ENCODE data around the gene NOTCH1. TPM values are rescaled to one million over a fixed set of nuclear protein-coding genes. Genes with fewer than 3 reads are reported as not detected.

Gene NOTCH1
- total RNA-seq, 1 donor from 2014 or later: 17.6 TPM

GRCh38 chr9:136464241-136464640 lies 81.6 kb downstream of the NOTCH1 start:
- Histone ChIP-seq H3K4me3 (no peak overlapping the region), H3K27me3 (ENCODE audit: low read depth) (no peaks in the 10 kb centered on the region), H3K9me3 (replicated peaks) (no peaks in the 10 kb centered on the region), H3K36me3 (peaks cover 100% of the 10 kb centered on the region), H3K27ac (replicated peaks) (no peak overlapping the region), H3K4me1 (no peaks in the 10 kb centered on the region)
- no peak for TF ChIP-seq CTCF (IDR thresholded peaks at IDR 0.05; ENCODE audit: borderline replicate concordance)
- no peak for DNase-seq
- intact Hi-C loops (cut with micrococcal nuclease): no loop called here

- Histone ChIP-seq H3K9me3 (replicated peaks) (no peaks in the 10 kb centered on the region), H3K36me3 (peaks cover 100% of the 10 kb centered on the region), H3K4me1 (no peaks in the 10 kb centered on the region), H3K27ac (replicated peaks) (no peak overlapping the region), H3K27me3 (ENCODE audit: low read depth) (no peaks in the 10 kb centered on the region), H3K4me3 (no peak overlapping the region)
- intact Hi-C loops (cut with micrococcal nuclease): no loop called here
- no peak for DNase-seq
- no peak for TF ChIP-seq CTCF (IDR thresholded peaks at IDR 0.05; ENCODE audit: borderline replicate concordance)
Observed at GRCh38 chr9:136463578-136463977, 82.3 kb downstream of the NOTCH1 start.

- Histone ChIP-seq H3K9me3 (replicated peaks) (no peaks in the 10 kb centered on the region), H3K27ac (replicated peaks) (no peak overlapping the region), H3K4me1 (no peaks in the 10 kb centered on the region), H3K36me3 (peaks cover 100% of the 10 kb centered on the region), H3K4me3 (no peak overlapping the region), H3K27me3 (ENCODE audit: low read depth) (no peaks in the 10 kb centered on the region)
- DNase-seq: no peak
- intact Hi-C loops (cut with micrococcal nuclease): no loop called here
- TF ChIP-seq CTCF (IDR thresholded peaks at IDR 0.05; ENCODE audit: borderline replicate concordance): no peak
Observed at GRCh38 chr9:136462664-136463063, 83.2 kb downstream of the NOTCH1 start.

GRCh38 chr9:136460772-136461325 lies 85.0 kb downstream of the NOTCH1 start:
- no peak for TF ChIP-seq CTCF (IDR thresholded peaks at IDR 0.05; ENCODE audit: borderline replicate concordance)
- intact Hi-C loops (cut with micrococcal nuclease): no loop called here
- Histone ChIP-seq H3K4me3 (no peak overlapping the region), H3K27me3 (ENCODE audit: low read depth) (no peaks in the 10 kb centered on the region), H3K36me3 (peaks cover 100% of the 10 kb centered on the region), H3K27ac (replicated peaks) (no peak overlapping the region), H3K4me1 (no peaks in the 10 kb centered on the region), H3K9me3 (replicated peaks) (no peaks in the 10 kb centered on the region)
- DNase-seq: no peak

- H3K27me3 ChIP-seq (ENCODE audit: low read depth): no peaks in the 10 kb centered on the region
- H3K27ac ChIP-seq (replicated peaks): no peak overlapping the region
- H3K9me3 ChIP-seq (replicated peaks): no peaks in the 10 kb centered on the region
- intact Hi-C loops (cut with micrococcal nuclease): no loop called here
- no peak for DNase-seq
- peaks cover 100% of the 10 kb centered on the region for H3K36me3 ChIP-seq
- no peak overlapping the region for H3K4me3 ChIP-seq
- no peak for TF ChIP-seq CTCF (IDR thresholded peaks at IDR 0.05; ENCODE audit: borderline replicate concordance)
- H3K4me1 ChIP-seq: no peaks in the 10 kb centered on the region
Observed at GRCh38 chr9:136459425-136459824, 86.4 kb downstream of the NOTCH1 start.
